SK-N-SH treated with all-trans-retinoic acid at 6 μM for 48 hours (cell line): ENCODE data around the gene IFI27L2.

Experiments
- BACH2 ChIP-seq: fragments of 250-450 bp; sonication (Bioruptor Pico); IDR thresholded peaks from 2 replicates; pipeline ENCODE4 v1.9.0; 2021; ENCODE audit warnings: mild to moderate bottlenecking, borderline replicate concordance
- CSRNP3 ChIP-seq: fragments of 250-450 bp; sonication (Bioruptor Pico); IDR thresholded peaks from 2 replicates; pipeline ENCODE4 v1.5.1; 2021; ENCODE audit warnings: mild to moderate bottlenecking, moderate library complexity
- ISL1 ChIP-seq: fragments of 250-450 bp; sonication (Bioruptor Pico); IDR thresholded peaks from 2 replicates; pipeline ENCODE4 v2.1.2; 2022; ENCODE audit warnings: mild to moderate bottlenecking, moderate library complexity
- OSR1 ChIP-seq: fragments of 250-450 bp; sonication (Bioruptor Pico); IDR thresholded peaks from 2 replicates; pipeline ENCODE4 v1.8.0; 2022; ENCODE audit warnings: moderate library complexity, mild to moderate bottlenecking, inconsistent platforms
- PATZ1 ChIP-seq: fragments of 250-450 bp; sonication (Bioruptor Pico); IDR thresholded peaks from 2 replicates; pipeline ENCODE4 v1.8.0; 2020; ENCODE audit warnings: mild to moderate bottlenecking, moderate library complexity, borderline replicate concordance
- POU6F1 ChIP-seq: fragments of 250-450 bp; sonication (Bioruptor Pico); IDR thresholded peaks from 2 replicates; pipeline ENCODE4 v1.8.0; 2021; ENCODE audit warnings: low read depth, mild to moderate bottlenecking, moderate library complexity, borderline replicate concordance
- RARB ChIP-seq: fragments of 250-450 bp; sonication (Bioruptor Pico); IDR thresholded peaks from 2 replicates; pipeline ENCODE4 v1.8.0; 2021; ENCODE audit warnings: mild to moderate bottlenecking, moderate library complexity
- TOX ChIP-seq: fragments of 250-450 bp; sonication (Bioruptor Pico); IDR thresholded peaks from 2 replicates; pipeline ENCODE4 v1.8.0; 2021; ENCODE audit warnings: mild to moderate bottlenecking, moderate library complexity, borderline replicate concordance
- ZFP30 ChIP-seq: fragments of 450-650 bp; formaldehyde crosslinking; IDR thresholded peaks from 2 replicates; pipeline ENCODE4 v1.5.0; 2022; ENCODE audit warnings: mild to moderate bottlenecking, moderate library complexity

DNA sequence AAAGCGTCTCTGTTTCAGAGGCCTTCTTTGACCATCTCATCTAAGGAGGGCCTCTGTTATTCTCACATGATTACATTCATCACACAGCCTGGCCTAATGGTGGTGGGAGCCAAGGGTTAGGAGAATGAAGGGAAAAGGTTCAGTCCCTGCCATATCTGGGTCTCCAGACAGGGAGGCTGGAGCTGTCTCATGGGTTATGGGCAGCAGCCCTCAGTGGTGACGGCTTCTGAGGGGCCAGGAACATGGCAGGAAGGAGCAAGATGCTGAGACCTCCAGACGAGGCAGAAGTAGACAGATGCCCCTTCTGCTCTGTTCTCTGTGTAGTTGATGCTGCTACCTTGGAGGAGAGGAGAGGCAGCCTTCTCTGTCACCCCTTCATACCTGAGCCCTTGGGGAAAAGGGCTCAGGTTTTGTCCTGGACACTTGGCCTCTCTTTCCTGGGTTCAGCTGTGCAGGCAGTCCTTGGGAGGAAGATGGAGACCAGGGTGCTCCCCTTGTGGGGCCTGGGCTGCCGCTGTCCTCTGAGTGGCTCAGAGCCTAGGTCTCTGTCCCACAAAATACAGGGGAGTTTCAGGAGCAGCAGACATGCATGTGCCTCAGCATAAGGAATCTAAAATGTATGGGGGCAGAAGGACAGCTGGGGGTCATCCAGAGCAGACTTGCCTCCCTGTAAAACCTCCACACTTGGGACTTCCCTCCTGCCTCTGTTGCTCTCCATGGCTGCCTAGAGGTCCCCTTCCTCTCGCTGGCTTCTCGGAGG lies 3.6 kb downstream of the IFI27L2 start:
- TF ChIP-seq OSR1 (CRISPR knock-in tag) (no peak), ZFP30 (no peak), POU6F1 (CRISPR knock-in tag) (no peak), ISL1 (CRISPR knock-in tag) (no peak), PATZ1 (CRISPR knock-in tag) (no peak), BACH2 (no peak), CSRNP3 (CRISPR knock-in tag) (no peak), TOX (CRISPR knock-in tag) (no peak), RARB (CRISPR knock-in tag) (no peak)
